ENCODE data around the gene POLRMT.
"Not testable (repeated sequence)": the region's sequence is repeated elsewhere in the genome, so short reads cannot be mapped to it uniquely, and the experiment has no call there.

Gene POLRMT

DNA sequence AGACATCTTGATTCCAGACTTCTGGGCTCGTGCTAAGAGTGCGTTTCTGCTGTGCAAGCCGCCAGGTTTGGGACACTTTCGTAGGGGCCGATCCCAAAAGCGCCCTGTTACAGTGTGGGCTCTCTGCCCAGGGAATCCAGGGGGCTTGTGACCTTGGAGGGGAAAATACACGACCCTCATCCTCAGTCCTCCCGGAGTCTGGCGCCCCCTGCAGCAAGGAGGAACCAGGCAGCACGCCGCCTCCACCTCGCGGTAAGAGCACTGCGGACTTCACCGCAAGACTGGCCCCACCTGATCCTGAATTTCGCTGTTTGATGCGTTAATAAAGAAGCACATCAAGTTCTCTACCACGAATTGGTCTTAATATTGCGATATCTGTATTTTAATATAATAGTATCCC lies 5.2 kb downstream of the POLRMT start:
- no peak for DNase-seq (ENCODE audit: low read depth, low spot score)

GRCh38 chr19:626566-626965 lies 6.8 kb downstream of the POLRMT start:
- not testable (repeated sequence) for DNase-seq (ENCODE audit: low read depth, low spot score)

GRCh38 chr19:625257-625656 lies 8.1 kb downstream of the POLRMT start:
- no peak for DNase-seq (ENCODE audit: low read depth, low spot score)

DNA sequence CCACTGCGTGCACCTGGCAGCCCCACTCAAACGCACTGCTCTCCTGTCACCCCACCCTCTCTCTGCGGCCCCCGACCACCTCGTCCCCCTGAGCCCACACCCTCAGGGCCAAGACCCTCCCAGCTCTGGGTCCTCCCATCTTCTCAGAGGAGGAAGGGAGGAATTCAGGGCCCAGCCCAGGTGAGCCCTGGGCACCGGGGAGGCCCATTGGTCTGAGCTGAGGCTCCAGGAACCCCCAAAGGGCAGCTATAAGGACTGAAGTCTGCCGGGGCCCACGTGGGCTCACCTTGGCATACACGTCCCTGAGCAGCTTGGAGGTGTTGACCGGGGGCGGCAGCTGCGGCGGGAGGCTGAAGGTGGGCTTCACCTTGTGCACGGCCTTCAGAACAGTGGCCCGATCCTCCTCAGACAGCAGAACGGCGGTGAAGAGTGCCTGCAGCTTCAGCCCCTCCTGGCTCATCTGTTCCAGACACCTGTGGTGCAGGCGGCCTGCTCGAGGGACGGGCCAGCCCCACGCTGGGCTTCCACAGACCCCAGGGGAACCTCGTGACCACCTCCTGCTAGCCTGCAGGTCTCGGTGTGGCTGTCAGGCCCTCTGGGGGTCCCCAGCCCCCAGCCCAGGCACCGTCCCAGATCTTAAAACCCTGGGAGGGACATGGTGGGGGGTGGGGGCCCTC lies 8.8 kb downstream of the POLRMT start:
- DNase-seq (ENCODE audit: low read depth, low spot score): no peak

DNA sequence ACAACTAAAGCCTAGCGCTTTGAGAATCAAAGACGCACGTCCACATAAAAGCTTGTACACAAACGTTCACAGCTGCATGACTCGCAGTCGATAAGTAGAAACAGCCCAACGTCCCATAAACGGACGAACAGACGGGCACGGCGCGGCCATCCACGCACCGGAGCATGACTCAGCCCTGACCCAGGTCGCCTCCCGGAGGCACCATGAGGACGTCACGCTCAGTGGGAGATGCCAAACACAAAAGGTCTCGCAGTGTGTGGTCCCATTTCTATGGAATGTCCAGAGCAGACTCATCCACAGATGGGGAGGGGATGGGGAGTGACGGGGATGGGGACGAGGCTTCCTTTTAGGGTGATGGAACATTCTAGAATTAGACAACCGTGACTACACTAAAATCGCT lies 9.4 kb downstream of the POLRMT start:
- no peak for DNase-seq (ENCODE audit: low read depth, low spot score)

GRCh38 chr19:623175-623916 lies 10.0 kb downstream of the POLRMT start:
- no peak for DNase-seq (ENCODE audit: low read depth, low spot score)

DNA sequence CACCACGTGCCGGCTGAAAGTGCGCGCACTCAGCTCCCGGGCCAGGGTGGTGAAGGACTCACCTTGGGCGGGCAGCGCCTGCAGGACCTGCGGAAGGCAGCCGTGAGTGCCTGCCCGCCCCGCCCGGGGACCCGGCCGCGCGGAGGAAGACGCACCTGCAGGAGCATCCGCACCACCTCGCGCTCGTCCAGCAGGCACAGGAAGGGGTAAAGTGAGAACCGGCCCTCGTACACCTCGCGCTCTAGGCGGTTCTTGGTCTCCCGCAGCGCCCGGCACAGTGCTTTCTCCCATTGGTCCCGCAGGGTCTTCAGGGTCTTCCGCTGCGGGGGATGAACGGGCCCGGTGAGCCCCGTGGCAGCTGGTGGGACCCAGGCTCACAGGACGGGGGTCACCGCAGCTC lies 10.7 kb downstream of the POLRMT start:
- no peak for DNase-seq (ENCODE audit: low read depth, low spot score)

- DNase-seq (ENCODE audit: low read depth, low spot score): no peak
These were observed 11.5 kb downstream of the POLRMT start for GRCh38 chr19:621819-622218.

DNA sequence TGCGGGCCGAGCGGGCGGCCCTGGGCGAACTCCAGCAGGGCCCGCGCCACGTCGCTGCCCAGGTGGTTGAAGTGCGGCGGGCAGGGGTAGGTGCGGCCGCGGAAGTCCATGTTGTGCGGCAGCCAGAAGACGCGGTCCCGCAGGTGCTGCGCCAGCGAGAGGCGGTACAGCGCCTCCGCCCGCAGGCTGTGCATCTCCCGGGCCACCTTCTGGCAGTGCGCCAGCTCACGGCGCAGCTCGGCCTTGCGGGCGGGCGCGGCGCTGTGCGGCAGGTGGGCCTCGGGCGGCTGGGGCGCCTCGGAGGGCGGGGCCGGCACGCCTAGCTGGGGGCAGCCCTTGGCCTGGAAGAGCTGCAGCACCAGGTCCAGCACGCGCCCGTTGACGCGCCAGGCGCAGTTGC lies 12.1 kb downstream of the POLRMT start:
- DNase-seq (ENCODE audit: low read depth, low spot score): not testable (repeated sequence)

GRCh38 chr19:620166-620862 lies 13.0 kb downstream of the POLRMT start:
- DNase-seq (ENCODE audit: low read depth, low spot score): no peak

DNA sequence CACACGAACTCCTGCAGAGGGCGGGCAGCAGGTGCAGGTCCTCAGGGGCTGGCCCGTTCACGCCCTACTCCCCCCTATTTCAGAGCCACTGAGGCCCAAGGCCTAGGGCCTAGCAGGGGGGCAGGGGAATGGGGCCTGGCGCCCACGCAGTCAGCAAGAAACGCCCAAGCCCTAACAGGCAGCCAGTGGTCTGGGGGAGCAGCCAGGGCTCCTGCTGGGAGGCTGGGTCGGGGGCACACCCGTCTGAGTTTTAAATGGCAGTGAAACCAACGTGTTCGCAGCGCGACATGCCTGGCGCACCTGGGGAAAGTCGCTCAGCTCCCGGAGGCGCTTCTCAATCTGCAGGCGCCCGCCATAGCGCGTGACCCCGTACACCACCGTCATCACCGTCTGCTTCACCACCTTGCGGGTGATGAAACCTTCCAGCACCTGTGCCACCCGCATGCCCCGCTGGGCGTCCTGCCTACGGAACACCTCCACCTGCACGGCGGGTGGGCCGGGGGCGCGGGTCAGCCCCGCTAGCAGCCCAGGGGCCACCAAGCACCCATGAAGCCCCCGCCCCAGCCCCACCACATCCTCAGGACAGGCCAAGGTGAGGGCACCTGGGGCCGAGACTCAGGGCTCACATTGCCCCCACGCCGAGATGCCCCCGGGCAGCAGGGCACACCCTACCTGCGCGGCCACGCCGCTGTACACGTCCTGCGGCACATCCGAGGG lies 13.9 kb downstream of the POLRMT start:
- DNase-seq (ENCODE audit: low read depth, low spot score): no peak

GRCh38 chr19:618674-619285 lies 14.6 kb downstream of the POLRMT start:
- no peak for DNase-seq (ENCODE audit: low read depth, low spot score)

DNA sequence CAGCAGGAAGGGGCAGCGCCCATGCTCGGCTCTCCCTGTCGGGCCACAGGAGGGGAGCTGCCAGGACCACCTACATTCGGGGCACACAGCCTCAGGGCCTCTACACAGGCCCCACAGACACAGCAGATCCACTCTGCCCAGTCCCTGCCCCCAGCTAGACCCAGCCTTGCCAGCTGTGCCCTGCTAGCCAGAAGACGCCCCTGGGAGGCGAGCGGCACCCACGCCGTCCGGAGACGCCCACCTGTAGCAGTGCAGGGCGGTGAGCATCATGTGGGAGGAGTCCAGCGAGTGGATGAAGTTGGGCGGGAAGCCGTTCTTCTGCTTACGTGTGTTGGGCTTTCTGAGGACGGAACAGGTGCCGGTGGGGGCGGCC lies 15.1 kb downstream of the POLRMT start:
- DNase-seq (ENCODE audit: low read depth, low spot score): no peak

DNA sequence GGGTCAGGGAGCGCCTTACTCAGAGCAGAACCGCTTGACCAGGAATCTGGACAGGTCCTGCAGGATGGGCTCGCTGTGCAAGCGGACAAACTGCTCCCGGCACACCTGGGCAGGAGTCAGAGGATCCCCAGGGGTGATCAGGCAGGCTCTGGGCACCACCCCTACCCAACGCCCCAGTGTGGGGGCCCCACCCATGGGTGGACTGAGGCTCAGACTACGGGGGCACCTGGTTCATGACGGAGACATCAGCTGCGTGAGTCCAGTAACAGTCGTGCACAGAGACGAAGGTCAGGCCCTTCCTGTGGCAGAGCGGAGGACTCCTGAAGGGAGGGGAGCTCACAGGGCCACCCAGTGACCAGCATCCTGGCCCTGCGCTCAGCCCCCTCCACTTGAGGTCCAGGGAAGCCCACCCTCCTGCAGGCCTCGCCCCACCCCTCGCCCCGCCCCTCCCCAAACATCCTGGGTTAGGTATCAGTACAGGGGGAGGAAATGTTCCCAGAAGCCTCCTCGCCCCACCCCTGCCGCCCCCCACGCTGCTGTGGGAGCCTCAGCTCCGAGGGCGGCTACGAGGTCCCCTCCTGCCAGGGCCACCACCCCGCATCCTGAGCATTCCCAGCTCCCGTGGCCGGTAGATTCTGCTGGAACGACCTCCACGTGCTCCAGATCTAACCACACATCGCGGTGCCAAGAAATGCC lies 15.6 kb downstream of the POLRMT start:
- DNase-seq (ENCODE audit: low read depth, low spot score): no peak

- no peak for DNase-seq (ENCODE audit: low read depth, low spot score)
These were observed 16.4 kb downstream of the POLRMT start for GRCh38 chr19:616747-617526.

GRCh38 chr19:616062-616700 lies 17.2 kb downstream of the POLRMT start:
- DNase-seq (ENCODE audit: low read depth, low spot score): no peak

DNA sequence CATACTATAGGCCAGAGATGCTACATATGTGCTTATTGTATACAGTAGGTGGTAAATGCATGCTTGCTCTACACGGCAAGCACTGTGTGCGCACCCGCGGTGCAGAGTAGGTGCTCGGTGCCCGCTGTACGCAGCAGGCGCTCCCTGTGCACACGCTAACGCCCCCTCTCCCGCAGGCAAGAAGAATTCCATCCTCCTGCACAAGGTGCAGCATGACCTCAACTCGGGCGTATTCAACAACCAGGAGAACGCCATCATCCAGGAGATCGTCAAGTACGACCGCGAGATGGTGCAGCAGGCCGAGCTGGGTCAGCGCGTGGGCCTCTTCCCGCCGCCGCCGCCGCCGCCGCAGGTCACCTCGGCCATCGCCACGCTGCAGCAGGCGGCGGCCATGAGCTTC lies 17.7 kb downstream of the POLRMT start:
- DNase-seq (ENCODE audit: low read depth, low spot score): no peak

DNA sequence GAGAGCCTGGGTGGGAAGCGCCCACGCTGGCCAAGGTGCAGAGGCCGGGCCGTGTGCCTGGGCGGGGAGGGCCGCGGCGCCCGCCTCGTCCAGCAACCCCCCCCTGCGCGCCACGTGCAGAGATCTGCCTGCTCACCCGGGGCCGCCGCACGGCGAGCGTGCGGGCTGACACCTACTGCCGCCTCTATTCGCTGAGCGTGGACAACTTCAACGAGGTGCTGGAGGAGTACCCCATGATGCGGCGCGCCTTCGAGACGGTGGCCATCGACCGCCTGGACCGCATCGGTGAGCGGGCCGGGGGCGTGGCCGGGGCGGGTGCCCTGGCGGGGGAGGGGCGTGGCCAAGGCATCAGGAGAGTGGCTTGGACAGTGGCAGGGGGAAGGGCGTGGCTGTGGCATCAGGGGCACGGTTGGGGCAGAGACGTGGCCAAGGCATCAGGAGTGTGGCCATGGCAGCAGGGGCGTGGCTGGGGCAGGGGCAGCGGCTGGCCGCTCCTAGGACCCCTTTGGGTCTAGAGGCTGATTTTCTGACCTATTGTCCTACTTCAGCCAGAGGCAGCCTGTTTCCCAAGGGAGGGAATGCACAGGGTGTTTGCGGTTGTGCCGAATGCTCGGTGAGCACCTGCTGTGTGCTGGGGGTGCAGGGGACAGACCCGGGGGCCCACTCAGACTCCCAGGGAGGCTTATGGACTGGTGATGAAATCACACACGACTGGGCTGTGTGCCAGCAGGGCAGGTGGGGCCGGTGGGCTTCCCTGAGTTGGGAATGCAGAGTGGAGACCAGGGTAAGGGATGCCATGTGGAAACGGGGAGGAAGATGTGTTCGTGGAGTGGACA lies 19.4 kb downstream of the POLRMT start:
- DNase-seq (ENCODE audit: low read depth, low spot score): no peak

- no peak for DNase-seq (ENCODE audit: low read depth, low spot score)
These were observed 20.4 kb downstream of the POLRMT start for GRCh38 chr19:612941-613340.

All from activated naive CD8-positive, alpha-beta T cell treated with anti-CD3 and anti-CD28 coated beads, Interleukin-2, amount 50 U/mL, for 16 hours (primary cell).